Adrenal gland (tissue), 5 donors: ENCODE data around the gene ETDA.

ENCODE experiments used
- POLR2A ChIP-seq, 2 donors: fragments of 450-650 bp; IDR thresholded peaks; one replicate each; pipeline ENCODE4 v1.6.1; 2017; ENCODE audit warnings: antibody characterized with exemption in 2 of 2, mild to moderate bottlenecking in 2 of 2, moderate library complexity in 1 of 2
- TF ChIP-seq, protein P1 (sequence below), 6 experiments: fragments of 450-650 bp in 4 of 6; fragments of 200-600 bp in 2 of 6; sonication (generic) in 1 of 6; IDR thresholded peaks; 1 replicate in 5 of 6; 2 replicates in 1 of 6; pipeline versions ENCODE4 v1.5.1 to v1.8.0; 2016 to 2021; ENCODE audit warnings: antibody characterized with exemption in 6 of 6, mild to moderate bottlenecking in 2 of 6, moderate library complexity in 1 of 6
- donor health status: DM: no; HTN: no; CAD: no.

DNA sequence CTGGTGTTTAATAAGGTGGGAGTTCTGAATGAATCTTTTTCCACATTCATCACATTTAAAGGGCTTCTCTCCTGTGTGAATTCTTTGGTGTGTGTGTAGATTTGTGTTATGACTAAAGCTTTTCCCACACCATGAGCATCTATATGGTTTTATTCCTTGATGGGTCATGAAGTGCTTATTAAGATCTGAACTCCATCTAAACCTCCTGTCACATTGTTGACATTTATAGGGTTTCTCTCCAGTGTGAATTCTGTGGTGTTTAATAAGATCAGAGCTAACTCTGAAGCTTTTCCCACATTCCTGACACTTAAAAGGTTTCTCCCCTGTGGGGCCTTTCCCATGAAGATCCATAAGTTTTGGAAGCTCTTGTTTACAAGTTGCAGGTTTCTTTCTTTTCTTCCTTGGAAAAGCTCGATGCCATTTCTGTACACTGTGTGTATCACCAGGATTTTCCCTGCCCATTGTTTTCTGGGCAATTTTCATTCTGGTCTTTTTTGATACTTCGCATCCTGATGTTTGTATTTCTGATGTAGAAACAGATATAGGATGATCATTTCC is 35.5 kb downstream of the ETDA start:
- TF ChIP-seq, protein P1, sequence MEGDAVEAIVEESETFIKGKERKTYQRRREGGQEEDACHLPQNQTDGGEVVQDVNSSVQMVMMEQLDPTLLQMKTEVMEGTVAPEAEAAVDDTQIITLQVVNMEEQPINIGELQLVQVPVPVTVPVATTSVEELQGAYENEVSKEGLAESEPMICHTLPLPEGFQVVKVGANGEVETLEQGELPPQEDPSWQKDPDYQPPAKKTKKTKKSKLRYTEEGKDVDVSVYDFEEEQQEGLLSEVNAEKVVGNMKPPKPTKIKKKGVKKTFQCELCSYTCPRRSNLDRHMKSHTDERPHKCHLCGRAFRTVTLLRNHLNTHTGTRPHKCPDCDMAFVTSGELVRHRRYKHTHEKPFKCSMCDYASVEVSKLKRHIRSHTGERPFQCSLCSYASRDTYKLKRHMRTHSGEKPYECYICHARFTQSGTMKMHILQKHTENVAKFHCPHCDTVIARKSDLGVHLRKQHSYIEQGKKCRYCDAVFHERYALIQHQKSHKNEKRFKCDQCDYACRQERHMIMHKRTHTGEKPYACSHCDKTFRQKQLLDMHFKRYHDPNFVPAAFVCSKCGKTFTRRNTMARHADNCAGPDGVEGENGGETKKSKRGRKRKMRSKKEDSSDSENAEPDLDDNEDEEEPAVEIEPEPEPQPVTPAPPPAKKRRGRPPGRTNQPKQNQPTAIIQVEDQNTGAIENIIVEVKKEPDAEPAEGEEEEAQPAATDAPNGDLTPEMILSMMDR (IDR thresholded peaks at IDR 0.05): no peak
- no peak for TF ChIP-seq POLR2A (IDR thresholded peaks at IDR 0.05)
